Middle frontal gyrus (tissue), 1 donor: ENCODE data around the gene ST6GALNAC1.
A peak's percentile ranks its signal among the peaks of the same experiment; 100 is the strongest.
"Not testable (repeated sequence)": the region's sequence is repeated elsewhere in the genome, so short reads cannot be mapped to it uniquely, and the experiment has no call there.

Source experiments
- DNase-seq: peaks from one replicate; pipeline ENCODE4 v3.0.0-alpha.2; 2015; ENCODE audit warnings: low spot score; ENCODE audit errors: extremely low spot score

ST6GALNAC1 gene

DNA sequence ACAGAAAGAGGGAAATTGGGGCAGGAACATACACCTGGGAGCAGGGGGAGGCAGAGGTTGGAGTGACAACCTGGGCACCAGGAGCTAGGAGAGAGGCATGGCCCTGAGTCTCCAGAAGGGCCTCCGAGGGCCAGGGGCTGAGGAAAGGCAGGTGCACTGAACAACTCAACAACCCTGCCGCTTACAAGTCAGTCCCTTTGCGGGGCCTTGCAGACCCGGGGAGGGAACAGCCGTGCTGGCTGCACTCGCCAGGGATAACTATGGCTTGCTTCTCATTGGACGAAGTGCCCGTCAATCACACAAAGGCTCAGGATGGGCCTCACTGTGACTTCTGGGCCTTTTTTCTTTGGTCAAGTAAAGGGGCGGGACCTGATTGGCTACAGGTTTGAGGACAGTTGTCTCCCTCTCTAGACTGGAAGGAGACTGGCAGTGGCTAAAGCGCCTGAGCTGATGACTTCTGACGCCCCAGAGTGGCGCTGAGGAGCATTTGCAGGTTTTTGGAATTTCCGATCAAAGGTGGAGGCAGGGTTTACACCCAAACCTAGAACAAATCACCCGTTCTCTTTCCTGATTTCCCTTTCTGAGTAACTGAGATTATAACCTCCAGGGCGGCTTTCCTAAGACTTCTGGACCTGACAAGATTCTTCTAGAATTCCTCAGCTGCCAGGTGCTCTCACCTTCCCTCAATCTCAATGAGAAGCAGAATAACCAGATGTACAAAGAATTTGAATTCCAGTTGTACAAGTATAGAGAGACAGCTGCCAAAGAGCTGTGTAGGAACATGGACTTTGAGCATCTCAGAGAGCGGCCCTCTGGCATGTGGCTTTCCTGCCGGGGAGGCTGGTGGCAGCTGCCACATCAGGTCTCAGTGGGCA lies 30.3 kb downstream of the ST6GALNAC1 start:
- DNase-seq, result no peak

DNA sequence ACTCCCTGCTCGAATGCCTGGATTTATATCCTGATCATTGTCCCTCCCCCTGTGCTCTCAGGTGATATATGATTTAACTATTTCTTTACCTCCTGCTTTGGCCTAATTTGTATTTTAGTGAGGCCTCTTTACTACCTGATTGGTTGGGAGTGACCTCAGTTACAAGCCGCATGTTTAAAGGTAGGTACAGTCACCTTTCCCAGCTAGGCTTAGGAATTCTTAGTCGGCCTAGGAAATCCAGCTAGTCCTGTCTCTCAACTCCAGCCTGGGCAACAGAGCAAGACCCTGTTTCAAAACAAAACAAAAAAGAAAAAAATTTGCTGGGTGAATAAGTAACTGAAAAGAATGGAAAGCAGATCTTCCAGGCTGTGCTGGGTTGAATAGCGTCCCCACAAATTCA lies 31.1 kb downstream of the ST6GALNAC1 start:
- no peak for DNase-seq

DNA sequence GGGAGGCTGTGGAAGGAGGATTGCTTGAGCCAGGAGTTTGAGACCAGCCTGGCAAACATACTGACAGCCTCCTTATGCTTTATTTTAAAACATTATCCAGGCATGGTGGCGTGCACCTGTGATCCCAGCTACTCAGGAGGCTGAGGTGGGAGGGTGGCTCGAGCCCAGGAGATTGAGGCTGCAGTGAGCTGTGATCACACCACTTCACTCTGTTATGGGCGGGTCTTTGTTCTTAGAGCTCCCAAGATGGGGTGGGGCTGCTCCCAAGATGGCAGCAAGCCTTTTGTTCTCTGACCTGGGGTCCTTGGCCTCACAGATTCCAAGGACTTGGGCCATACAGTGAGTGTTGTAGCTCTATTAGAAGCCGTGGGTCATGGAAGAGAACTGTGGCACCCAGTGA lies 31.8 kb downstream of the ST6GALNAC1 start:
- DNase-seq, result no peak

DNA sequence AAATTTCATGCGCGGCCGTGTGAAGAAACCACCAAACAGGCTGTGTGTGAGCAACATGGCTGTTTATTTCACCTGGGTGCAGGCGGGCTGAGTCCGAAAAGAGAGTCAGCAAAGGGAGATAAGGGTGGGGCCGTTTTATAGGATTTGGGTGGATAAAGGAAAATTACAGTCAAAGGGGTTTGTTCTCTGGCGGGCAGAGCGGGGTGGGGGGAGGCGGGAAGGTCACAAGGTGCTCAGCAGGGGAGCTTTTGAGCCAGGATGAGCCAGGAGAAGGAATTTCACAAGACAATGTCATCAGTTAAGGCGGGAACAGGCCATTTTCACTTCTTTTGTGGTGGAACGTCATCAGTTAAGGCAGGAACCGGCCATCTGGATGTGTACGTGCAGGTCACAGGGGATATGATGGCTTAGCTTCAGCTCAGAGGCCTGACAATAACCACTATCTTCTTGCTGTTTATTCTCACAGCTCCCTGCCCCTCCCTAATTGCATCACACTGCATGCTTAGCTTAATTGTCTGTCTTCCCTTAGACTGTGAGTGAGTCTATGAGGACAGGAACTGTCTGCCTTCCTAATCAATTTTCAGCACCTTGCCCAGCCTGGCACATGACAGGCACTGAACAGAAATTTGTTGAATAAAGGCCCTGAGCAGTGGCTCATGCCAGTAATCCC lies 32.3 kb downstream of the ST6GALNAC1 start:
- DNase-seq, result not testable (repeated sequence)

DNA sequence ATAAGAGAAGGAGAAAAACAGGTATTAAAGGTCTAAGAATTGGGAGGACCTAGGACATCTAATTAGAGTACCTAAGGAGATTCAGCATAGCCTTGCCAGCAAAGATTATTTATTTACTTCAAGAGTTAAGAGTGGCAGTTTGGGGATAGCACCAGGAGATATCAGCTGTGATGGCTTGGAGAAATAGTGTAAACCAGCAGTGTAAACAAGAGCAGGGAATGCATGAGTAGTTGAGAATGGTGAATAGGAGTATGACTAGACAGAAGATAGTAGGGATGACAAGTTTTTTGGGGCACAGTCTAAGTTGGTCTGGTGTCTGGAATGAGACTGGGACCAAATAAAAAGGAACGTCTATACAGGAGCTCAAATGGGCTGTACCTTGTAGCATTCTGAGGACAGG lies 36.9 kb downstream of the ST6GALNAC1 start:
- not testable (repeated sequence) for DNase-seq

DNA sequence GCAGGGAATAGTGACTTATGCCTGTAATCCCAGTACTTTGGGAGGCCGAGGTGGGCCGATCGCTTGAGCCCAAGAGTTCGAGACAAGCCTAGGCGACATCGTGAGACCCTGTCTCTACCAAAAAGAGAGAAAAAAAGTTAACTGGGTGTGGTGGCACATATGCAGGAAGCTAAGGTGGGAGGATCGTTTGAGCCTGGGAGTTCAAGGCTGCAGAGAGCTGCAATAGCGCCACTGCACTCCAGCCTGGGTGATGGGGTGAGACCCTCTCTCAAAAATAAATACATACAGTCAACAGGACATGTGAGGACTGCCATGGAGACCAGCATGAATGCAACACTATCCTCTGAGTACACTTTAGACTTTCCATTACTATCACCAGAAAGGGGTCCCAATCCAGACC lies 42.5 kb downstream of the ST6GALNAC1 start:
- DNase-seq, result no peak

DNA sequence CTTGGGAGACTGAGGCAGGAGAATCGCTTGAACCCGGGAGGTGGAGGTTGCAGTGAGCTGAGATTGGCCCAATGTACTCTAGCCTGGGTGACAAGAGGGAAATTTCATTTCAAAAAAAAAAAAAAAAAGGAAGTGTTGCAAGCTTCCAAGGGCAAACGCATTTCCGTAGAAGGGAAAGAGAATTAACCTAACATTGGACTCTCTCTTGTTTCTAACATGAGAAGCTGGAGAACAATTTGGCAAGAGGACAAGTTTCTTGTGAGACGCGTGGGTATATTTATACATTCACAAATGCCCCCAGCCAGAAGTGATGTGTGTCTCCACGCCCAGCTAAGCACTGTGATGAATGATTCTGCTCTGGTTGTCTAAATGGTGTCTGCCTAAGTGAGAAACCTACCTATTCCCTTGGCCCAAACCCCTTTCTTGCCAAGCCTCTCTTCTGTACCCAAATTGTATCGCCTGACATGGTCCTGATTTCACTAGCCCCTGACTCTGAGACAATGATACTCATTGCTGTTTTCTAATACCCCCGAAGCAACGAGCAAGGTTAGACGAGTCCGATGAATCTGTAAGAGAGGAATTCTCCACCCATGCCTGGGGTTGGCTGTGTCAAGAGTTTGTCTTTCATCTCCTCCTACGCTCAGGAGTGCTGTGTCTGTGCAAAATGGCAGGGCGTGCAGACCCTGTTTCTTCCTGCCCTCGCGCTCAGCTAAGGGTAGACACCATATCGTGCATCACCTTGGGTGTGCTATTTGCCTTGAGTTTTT lies 43.7 kb downstream of the ST6GALNAC1 start:
- no peak for DNase-seq

DNA sequence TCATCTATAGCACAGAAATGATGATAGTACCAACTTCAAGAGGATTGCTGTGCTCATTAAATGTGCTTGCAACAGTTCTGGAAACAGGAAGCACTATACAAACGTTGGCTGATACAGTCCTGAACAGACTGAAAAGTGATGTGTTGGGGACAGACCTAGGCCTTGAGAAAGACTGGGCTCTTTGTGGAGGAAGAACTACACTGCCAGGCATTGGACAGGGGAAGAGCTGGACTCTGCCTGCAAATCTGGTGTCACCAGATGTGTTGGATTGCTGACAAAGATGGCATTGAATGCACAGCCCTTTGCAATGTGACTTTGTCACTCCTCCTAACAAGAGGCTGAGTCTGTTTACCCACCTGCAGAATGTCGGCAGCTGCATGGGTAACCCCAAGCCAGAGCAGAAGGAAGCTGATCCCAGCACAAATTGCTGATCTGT lies 45.5 kb downstream of the ST6GALNAC1 start:
- DNase-seq, result peak; percentile 15

DNA sequence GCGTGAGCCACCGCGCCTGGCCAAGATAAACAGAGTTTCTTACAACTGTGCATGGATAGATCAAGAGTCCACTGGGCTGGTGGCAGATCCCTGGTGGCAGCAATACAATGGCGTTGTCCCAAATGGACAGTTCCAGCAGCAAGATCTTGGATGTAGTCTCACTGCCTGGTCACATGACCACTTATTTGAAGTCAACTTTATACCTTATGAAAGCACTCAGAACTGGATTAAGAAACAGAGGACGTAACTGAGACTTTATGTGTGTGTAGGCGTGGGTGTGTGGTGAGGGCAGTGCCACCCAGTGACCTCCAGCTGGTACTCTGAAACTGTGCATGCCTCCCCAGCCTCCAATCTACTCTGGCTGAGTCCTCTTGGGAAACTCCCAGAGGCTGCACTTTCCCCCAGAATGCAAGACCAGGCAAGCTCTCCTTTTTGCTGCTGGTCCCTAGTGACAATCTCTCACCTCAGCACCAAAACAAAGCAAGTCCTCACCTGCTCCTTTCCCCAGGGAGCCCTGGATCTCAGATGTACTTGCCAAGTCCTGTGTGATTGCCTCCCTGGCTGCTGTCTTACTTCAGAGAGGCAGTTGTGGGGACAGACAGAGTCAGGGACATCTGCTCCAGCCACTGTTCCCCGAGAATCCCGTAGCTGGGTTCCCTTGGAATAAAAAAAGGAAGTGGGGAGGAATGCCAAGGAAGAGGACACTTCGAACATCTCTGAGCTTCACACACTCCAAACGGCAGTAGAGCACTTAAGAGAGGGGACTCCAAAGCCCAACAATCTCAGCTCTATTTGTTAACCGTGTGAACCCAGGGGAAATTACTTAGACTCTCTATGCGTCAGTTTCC lies 46.2 kb downstream of the ST6GALNAC1 start:
- no peak for DNase-seq

DNA sequence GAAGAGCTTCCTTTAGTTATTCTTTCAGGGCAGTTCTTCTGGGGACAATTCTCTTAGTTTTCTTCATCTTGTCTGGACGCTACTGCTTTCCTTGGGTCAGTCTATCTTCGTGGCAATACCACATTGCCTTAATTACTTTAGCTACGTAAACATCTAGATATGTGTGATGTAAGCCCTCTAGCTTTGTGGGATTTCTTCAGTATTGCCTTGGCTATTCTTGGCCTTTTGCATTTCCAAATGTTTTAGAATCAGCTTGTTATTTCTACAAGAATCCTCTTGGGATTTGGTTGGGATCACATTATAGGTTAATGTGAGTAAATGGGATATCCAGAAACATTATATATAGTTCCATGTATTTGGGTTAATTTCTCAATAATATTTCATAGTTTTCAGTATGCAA lies 48.9 kb downstream of the ST6GALNAC1 start:
- DNase-seq, result no peak

DNA sequence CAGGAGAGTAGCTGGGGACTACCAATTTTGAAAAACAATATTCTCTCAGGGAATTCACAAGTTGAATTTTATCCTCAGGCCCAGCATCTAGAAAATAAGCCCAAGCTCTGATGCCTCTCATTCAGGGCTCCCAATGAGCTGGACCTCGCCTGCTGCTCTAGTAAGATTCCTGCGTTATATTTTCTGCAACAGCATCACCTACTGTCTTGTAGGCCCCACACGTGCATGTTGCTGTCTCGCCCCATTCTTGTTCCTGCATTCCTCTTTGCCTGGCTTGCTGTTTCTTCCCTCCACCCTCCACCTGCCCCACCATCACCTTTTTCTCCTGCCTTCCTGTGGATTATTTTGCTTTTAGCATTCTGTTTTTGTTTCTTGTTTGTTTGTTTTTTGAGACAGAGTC lies 49.6 kb downstream of the ST6GALNAC1 start:
- no peak for DNase-seq

DNA sequence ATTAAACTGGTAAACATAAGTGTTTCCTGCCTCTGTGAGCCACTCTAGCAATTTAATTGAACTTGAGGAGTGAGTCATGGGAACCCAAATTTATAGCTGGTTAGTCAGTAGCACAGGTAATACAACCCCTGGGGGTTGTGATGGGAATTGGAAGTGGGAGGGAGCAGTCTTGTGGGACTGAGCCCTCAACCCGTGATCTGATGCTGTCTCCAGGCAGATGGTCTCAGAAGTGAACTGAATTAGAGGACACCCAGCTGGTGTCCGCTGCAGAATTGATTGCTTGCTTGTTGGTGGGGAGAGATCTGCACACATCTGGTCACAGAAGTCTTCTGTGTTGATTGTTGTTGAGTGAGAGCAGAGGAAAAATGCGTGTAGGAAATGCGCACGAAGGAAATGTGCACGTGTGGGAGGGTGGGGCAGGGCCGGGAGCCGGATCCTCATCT lies 50.2 kb downstream of the ST6GALNAC1 start:
- no peak for DNase-seq

DNA sequence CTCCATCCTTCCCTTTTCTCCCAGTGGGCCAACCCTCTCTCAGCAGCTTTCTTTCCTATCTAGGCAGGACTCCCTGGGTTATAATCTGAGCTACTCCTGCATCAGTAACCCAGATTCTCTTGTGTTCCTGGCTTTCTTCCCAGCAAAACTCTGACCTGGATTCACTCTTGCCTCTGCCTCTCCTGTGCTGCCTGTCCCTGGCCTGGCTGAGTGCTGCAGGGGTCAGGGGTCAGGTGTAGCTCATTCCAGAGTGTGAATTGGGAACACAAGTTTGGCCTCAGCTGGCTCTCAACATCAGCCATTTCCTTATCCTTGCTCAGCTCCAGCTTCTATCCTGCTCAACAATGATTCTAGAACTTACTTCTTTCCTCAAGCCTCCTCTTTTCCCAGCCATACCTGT lies 55.4 kb downstream of the ST6GALNAC1 start:
- DNase-seq, result no peak

DNA sequence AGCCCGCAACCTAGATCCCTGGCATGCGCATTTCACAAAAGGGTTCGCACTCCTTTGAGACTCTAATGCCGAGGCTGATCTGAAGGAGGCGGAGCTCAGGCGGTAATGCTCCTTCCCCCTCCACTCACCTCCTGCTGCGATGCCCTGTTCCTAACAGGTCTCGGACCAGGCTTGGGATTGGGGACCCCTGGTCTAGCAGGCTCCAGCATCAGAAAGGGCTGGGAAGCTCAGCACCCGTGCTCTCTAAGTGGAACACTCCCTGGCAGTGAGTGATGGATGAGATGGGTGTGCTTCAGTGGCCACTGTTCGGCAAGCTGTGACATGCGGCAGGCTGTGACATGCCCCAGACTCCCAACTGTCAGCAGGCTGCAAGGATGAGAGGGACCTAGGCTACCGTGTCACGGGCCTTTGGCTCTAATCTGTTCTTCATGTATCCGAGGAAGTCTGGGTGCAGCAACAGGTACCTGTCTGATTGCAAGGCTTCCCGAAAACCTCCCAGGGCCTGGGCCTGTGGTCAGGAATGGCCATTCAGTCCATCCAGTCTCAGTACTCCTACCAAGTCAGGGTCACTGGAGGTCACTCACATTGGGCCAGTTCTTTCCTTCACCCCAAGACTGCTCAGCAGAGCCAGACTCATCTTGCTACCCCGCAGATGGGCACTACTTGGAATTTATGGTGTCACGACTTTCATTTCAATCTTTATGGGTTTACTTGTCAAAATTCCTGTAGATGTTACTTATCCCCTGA lies 56.6 kb downstream of the ST6GALNAC1 start:
- DNase-seq, result no peak

DNA sequence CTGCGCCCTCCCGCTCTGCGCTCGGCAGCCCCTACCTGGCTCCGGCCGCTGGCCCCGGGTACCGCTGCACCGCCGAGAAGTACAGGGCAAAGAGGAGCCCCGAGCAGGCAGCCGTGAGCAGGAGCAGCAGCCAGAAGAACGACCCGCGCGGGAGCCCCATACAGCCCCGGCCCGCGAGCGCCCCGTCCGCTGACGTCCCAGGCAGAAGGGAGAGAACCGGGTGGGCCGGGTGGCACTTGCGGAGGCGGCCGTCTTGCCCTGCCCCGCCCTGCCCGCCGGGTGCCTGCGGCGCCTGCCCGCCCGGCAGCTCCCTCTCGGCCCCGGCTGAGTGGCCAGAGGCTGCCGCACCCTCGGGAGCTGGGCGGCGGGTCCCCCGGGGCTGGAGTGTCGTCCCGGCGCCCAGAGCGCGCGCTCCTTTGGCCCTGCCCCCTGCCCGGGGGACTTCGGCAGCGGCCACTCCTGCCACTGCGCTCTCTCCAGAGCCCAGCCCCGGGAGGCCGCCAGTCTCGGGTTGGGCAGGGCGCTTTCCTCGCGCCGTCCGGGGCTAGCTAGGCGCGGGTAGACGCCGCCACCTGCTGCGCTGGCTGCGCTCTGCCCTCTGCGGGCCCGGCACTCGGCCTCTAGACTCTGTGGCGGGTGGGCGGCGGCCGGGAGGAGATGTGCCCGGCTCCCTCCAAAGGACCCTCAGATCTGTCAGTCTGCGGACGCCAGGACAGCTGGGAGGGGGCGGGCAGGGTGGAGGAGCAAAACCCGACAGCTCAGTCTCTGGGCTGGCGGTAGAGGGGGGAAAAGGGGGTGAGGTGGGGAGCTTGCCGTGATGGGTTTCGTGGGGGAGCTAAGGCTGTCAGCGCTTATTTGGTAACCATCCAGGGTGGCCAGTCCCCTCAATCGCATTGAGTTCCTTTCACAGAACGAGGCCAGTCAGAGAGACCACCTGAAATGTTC lies 57.6 kb downstream of the ST6GALNAC1 start, which contains the start of gene ST6GALNAC2:
TSS of gene ST6GALNAC2 (minus strand) at position 212 of the 945 bp plus-strand sequence. CDS start at position 160, 52 bp downstream.
- DNase-seq, result no peak

DNA sequence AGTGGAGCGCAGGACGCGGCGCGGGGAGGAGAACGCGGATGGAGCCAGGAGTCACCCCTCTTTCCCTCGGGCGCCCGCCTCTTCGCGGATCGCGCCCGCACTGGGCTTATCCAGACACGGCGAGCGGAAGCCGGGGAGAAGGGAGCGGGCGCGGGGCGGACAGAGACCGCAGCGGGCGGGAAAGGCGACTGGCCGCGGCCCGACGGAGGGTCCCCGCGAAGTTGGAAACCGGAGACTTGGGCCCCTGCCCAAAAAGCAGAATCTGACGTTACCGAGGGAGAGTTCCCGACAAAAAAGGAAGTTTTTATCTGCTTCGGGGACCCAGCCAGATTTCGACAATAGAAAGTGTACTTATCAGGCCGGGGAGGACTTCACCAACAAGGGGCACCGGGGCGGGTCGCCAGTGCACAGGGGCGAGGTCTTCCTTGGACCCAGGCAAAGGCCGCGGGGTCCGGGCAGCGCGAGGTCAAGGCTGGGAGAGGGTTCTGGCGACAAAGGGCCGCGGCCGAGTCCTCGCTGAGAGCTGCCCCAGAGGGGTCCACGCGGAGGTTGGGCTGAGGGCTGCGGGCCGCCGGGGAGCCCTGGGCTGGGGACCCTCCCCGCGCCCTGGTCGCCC lies 58.4 kb downstream of the ST6GALNAC1 start:
- DNase-seq, result no peak

DNA sequence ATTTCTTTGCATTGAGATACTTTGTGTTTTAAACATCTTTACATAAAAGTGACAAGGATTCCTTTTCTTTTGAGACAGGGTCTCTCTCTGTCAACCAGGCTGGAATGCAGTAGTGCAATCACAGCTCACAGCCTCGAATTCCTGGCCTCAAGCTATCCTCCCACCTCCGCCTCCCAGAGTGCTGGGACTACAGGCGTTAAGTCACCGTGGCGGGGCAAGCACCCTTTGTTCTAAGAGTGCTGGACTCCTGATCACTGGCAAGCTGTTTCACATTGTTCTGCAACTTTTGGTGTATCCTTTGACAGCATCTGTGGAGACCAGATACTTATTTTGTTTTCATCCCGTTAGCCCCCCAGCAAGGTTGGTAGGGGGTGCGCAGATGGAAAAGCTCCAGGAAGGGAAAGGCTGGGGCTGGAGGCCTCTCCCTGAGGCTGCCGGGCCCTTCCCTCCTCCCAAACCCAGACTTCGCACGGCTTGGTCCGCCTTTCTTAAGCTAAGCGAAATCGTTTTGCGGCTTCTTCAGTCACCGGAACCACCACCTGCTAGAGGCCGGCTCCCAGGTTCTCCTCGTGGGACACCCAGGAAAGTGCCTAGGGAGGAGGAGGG lies 59.0 kb downstream of the ST6GALNAC1 start:
- no peak for DNase-seq

DNA sequence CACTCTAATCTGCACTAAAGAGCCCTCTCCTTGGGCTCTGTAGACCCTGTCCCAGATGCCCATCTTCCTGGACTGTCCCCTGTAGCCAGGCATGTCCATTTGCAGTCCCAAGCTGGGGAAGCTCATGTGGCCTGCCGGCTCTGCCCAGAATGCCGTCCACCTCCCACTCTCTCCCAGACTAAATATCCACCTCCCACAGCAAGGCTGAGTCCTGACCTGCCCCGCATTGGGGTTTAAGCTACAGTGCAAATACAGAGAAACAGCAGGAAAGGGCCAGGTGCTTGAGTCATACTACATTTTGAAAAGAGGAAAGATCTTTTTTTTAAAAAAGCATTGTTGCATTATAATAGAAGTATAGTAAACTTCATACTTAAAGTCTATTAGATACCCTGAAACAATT lies 60.9 kb downstream of the ST6GALNAC1 start:
- no peak for DNase-seq
